ENCODE measurements around the gene GPR27. TPM values are rescaled to one million over a fixed set of nuclear protein-coding genes. Genes with fewer than 3 reads are reported as not detected.

GPR27 gene
- total RNA-seq, 2 donors from 2014 or later, result 11.2 to 29.1 TPM

DNA sequence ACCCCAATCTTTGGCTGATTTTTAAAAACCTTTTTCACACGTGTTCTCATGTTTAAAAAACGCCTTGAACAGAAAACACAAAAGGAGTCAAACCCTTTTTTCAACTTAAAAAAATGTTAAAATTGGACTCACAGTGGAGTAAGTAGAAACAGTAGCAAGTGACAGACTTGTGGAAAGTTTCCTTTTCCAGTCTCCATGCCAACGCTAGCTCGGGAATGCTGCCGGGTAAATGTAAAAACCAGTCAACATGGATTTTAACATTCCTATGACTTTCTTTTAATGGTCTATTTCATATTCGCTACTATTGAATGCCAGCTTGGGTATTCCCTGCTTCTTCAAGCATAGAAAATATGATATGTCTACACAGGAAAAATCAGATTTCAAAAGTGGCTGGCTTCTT is 32.9 kb downstream of the GPR27 start:
- Histone ChIP-seq H3K4me3 (no peak overlapping the region), H3K4me1 (replicated peaks) (no peaks in the 10 kb centered on the region), H3K27me3 (replicated peaks; ENCODE audit: insufficient read depth) (peaks cover 6% of the 10 kb centered on the region), H3K36me3 (no peaks in the 10 kb centered on the region), H3K9me3 (no peaks in the 10 kb centered on the region), H3K27ac (no peak overlapping the region)
- WGBS, result 75% methylated on average over 6 of the region's 6 CpGs
- intact Hi-C loops (cut with DNase I), result no loop called here
- TF ChIP-seq POLR2A (IDR thresholded peaks at IDR 0.05) (no peak), POLR2AphosphoS5 (IDR thresholded peaks at IDR 0.05) (no peak)
- TF ChIP-seq, protein P1, sequence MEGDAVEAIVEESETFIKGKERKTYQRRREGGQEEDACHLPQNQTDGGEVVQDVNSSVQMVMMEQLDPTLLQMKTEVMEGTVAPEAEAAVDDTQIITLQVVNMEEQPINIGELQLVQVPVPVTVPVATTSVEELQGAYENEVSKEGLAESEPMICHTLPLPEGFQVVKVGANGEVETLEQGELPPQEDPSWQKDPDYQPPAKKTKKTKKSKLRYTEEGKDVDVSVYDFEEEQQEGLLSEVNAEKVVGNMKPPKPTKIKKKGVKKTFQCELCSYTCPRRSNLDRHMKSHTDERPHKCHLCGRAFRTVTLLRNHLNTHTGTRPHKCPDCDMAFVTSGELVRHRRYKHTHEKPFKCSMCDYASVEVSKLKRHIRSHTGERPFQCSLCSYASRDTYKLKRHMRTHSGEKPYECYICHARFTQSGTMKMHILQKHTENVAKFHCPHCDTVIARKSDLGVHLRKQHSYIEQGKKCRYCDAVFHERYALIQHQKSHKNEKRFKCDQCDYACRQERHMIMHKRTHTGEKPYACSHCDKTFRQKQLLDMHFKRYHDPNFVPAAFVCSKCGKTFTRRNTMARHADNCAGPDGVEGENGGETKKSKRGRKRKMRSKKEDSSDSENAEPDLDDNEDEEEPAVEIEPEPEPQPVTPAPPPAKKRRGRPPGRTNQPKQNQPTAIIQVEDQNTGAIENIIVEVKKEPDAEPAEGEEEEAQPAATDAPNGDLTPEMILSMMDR (IDR thresholded peaks at IDR 0.05), result no peak
- DNase-seq (ENCODE audit: low spot score), result no peak

DNA sequence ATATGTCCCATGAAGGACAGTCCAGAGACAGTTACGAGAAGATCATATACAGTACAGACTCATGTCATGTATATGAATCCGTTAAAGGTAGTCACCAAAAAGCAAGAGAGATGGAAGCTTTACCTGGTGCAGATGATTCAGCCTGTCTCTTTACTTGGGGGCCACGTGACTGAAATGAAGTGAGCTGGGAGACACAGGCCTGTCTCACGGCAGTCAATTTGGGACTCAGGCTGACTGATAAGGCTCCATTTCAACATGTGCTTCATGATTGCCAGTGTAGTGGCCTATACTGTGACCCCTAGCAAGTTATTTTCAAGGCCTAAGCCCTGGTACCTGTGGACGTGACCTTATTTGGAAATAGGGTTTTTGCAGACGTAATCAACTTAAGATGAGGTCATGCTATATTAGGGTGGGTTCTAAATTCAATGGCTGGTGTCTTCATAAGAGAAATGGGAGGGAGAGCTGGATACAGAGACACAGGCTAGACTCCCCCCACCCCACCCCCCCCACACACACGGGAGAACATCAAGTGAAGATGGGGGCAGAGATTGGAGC is 34.3 kb downstream of the GPR27 start:
- 92% methylated on average over 7 of the region's 7 CpGs for WGBS
- H3K36me3 ChIP-seq, result no peaks in the 10 kb centered on the region
- intact Hi-C loops (cut with DNase I), result no loop called here

DNA sequence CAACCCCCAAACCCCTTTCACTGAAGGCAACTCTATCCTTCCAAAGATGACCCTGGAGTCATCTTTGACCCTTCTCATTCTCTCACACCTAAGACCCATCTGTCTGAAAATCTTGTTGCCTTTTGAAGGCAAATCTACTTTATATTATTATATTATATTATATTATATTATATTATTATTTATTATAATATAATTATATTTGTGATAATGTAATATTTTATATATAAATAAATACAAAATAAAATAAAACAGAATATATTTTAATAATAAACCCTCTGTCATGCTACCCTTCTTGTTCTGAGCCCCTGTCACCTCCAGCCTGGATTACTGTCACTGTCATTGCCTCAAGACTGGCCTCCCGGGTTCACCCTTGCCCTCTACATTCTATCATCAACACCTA is 36.3 kb downstream of the GPR27 start:
- H3K27ac ChIP-seq, result no peak overlapping the region
- no peak overlapping the region for H3K4me3 ChIP-seq
- DNase-seq (ENCODE audit: low spot score), result no peak
- H3K4me1 ChIP-seq (replicated peaks), result no peaks in the 10 kb centered on the region
- 86% methylated on average over 1 of the region's 1 CpG for WGBS
- intact Hi-C loops (cut with DNase I), result no loop called here
- no peaks in the 10 kb centered on the region for H3K27me3 ChIP-seq (replicated peaks; ENCODE audit: insufficient read depth)
- TF ChIP-seq POLR2AphosphoS5 (IDR thresholded peaks at IDR 0.05) (no peak), POLR2A (IDR thresholded peaks at IDR 0.05) (no peak)
- TF ChIP-seq, protein P1 (IDR thresholded peaks at IDR 0.05), result no peak
- no peaks in the 10 kb centered on the region for H3K36me3 ChIP-seq
- no peaks in the 10 kb centered on the region for H3K9me3 ChIP-seq

More for the DNA sequence above, 34.3 kb downstream of the GPR27 start:
- Histone ChIP-seq H3K27me3 (replicated peaks; ENCODE audit: insufficient read depth) (peaks cover 6% of the 10 kb centered on the region), H3K4me1 (replicated peaks) (no peaks in the 10 kb centered on the region), H3K4me3 (no peak overlapping the region), H3K9me3 (no peaks in the 10 kb centered on the region), H3K27ac (no peak overlapping the region)
- no peak for DNase-seq (ENCODE audit: low spot score)
- no peak for TF ChIP-seq POLR2AphosphoS5 (IDR thresholded peaks at IDR 0.05)
- TF ChIP-seq POLR2A (IDR thresholded peaks at IDR 0.05), result no peak
- TF ChIP-seq, protein P1 (IDR thresholded peaks at IDR 0.05), result no peak

DNA sequence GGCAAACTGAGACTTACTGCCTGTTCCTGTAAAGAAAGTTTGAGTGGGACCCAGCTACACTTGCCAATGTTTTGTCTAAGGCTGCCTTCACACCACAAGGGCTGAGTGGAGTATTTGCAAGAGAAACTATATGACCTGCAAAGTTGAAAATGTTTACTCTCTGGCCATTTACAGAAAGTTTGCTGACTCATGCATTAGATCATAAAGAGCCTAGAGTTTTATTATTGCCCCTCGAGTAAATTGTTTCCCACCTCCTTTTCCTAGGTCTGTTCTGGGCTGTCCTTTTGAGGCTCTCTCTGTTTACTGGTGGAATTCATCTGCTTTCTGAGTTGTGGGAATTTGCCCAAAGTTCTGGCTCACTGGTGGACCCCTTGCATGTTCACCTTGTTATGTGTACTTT is 38.0 kb downstream of the GPR27 start:
- intact Hi-C loops (cut with DNase I), result no loop called here
- Histone ChIP-seq H3K4me3 (no peak overlapping the region), H3K27me3 (replicated peaks; ENCODE audit: insufficient read depth) (no peaks in the 10 kb centered on the region), H3K36me3 (no peaks in the 10 kb centered on the region), H3K9me3 (no peaks in the 10 kb centered on the region), H3K27ac (no peak overlapping the region), H3K4me1 (replicated peaks) (no peaks in the 10 kb centered on the region)
- no peak for DNase-seq (ENCODE audit: low spot score)
- no peak for TF ChIP-seq POLR2AphosphoS5 (IDR thresholded peaks at IDR 0.05)
- TF ChIP-seq POLR2A (IDR thresholded peaks at IDR 0.05), result no peak
- TF ChIP-seq, protein P1 (IDR thresholded peaks at IDR 0.05), result no peak
- WGBS, result 61% methylated on average over 1 of the region's 1 CpG

DNA sequence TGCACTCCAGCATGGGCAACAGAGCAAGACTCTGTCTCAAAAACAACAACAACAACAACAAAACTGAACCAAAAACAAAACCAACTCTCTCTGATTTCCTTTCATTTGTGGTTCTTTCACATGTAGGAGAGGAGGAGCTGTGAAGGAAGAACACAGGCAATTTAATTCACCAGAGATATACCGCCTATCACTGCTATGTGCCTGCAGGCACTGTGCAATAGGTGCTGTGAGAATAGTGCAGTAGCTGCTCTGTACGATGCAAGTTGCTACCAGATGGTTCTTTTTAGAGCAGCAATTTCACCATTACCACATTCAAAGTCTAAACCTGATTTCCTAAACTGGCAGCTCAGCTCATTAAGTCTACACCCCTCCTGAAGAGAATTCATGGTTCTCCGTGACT is 42.6 kb downstream of the GPR27 start:
- H3K36me3 ChIP-seq, result no peaks in the 10 kb centered on the region
- H3K4me1 ChIP-seq (replicated peaks), result no peaks in the 10 kb centered on the region
- DNase-seq (ENCODE audit: low spot score), result no peak
- no peak overlapping the region for H3K27ac ChIP-seq
- H3K9me3 ChIP-seq, result no peaks in the 10 kb centered on the region
- no peak overlapping the region for H3K4me3 ChIP-seq
- TF ChIP-seq POLR2A (IDR thresholded peaks at IDR 0.05) (no peak), POLR2AphosphoS5 (IDR thresholded peaks at IDR 0.05) (no peak)
- TF ChIP-seq, protein P1 (IDR thresholded peaks at IDR 0.05), result no peak
- no peaks in the 10 kb centered on the region for H3K27me3 ChIP-seq (replicated peaks; ENCODE audit: insufficient read depth)
- 91% methylated on average over 3 of the region's 3 CpGs for WGBS
- intact Hi-C loops (cut with DNase I), result no loop called here

All from prostate gland (tissue), 2 donors.